ENCODE data around the gene CD8B. TPM values are rescaled to one million over a fixed set of nuclear protein-coding genes. Genes with fewer than 3 reads are reported as not detected.

The CD8B gene
- total and polyA plus RNA-seq, 2 of the 8 experiments (the other 6 are each of a cell fraction or from before 2014, with no cell fraction given), result 0.35 to 0.63 TPM

GRCh38 chr2:86831537-86831936, 30.1 kb downstream of the CD8B start (continued):
- TF ChIP-seq CHD7 (IDR thresholded peaks at IDR 0.05; ENCODE audit: insufficient replicate concordance, low read length) (no peak), BRCA1 (IDR thresholded peaks at IDR 0.05; ENCODE audit: low read depth, low read length) (no peak), SUZ12 (IDR thresholded peaks at IDR 0.05; ENCODE audit: low read length) (no peak), MAX (IDR thresholded peaks at IDR 0.05) (no peak), HDAC2 (IDR thresholded peaks at IDR 0.05; ENCODE audit: borderline replicate concordance in 1 of 2, low read depth in 2 of 2, low read length in 2 of 2) (no peak), GABPA (IDR thresholded peaks at IDR 0.05; ENCODE audit: borderline replicate concordance, insufficient read depth, low read length) (no peak), POLR2AphosphoS5 (IDR thresholded peaks at IDR 0.05; ENCODE audit: low read depth, low read length) (no peak), SAP30 (IDR thresholded peaks at IDR 0.05; ENCODE audit: insufficient read depth, insufficient replicate concordance, low read length) (no peak), ZNF274 (IDR thresholded peaks at IDR 0.05; ENCODE audit: borderline replicate concordance, extremely low read depth, low read length) (no peak), SRF (IDR thresholded peaks at IDR 0.05; ENCODE audit: low read depth, low read length) (no peak), SIRT6 (IDR thresholded peaks at IDR 0.05; ENCODE audit: low read length) (no peak), CREB1 (IDR thresholded peaks at IDR 0.05) (no peak)

Measured in H1 (cell line).